GM18502 (cell line): Measurements from ENCODE around the gene CBY2.

Source experiments
- ATAC-seq: cut with Tn5 transposase; IDR thresholded peaks from one replicate; pipeline ENCODE4 v1.9.1; 2021; ENCODE audit warnings: mild to moderate bottlenecking; ENCODE audit not compliant: unreplicated experiment, poor library complexity

Gene CBY2

GRCh38 chr13:45700971-45701900, 884 bp upstream of the CBY2 start:
- peak; percentile 73 for ATAC-seq

GRCh38 chr13:45702869-45703391, 810 bp downstream of the CBY2 start:
- ATAC-seq = no peak

GRCh38 chr13:45704211-45704739, 2.2 kb downstream of the CBY2 start:
- ATAC-seq = no peak

- ATAC-seq = no peak
Measured at GRCh38 chr13:45704854-45705695, 3.0 kb downstream of the CBY2 start.

GRCh38 chr13:45705918-45706317, 3.8 kb downstream of the CBY2 start:
- no peak for ATAC-seq

GRCh38 chr13:45707516-45708100, 5.5 kb downstream of the CBY2 start:
- no peak for ATAC-seq

- no peak for ATAC-seq
Measured at GRCh38 chr13:45711951-45712350, 9.8 kb downstream of the CBY2 start.

- ATAC-seq = no peak
Measured at GRCh38 chr13:45713106-45713690, 11.1 kb downstream of the CBY2 start.

- ATAC-seq = no peak
Measured at GRCh38 chr13:45713721-45714120, 11.6 kb downstream of the CBY2 start.

- ATAC-seq = no peak
Measured at GRCh38 chr13:45714170-45714569, 12.1 kb downstream of the CBY2 start.

- ATAC-seq = no peak
Measured at GRCh38 chr13:45715351-45715750, 13.2 kb downstream of the CBY2 start.

GRCh38 chr13:45717349-45717748, 15.2 kb downstream of the CBY2 start:
- ATAC-seq = no peak

- ATAC-seq = no peak
Measured at GRCh38 chr13:45718063-45718462, 15.9 kb downstream of the CBY2 start.

- ATAC-seq = no peak
Measured at GRCh38 chr13:45718992-45719391, 16.9 kb downstream of the CBY2 start.

- no peak for ATAC-seq
Measured at GRCh38 chr13:45721203-45721731, 19.1 kb downstream of the CBY2 start.

- no peak for ATAC-seq
Measured at GRCh38 chr13:45723798-45724197, 21.7 kb downstream of the CBY2 start.

- no peak for ATAC-seq
Measured at GRCh38 chr13:45728759-45729158, 26.6 kb downstream of the CBY2 start.

GRCh38 chr13:45731455-45731854, 29.3 kb downstream of the CBY2 start:
- no peak for ATAC-seq

- ATAC-seq = no peak
Measured at GRCh38 chr13:45732916-45733315, 30.8 kb downstream of the CBY2 start.

GRCh38 chr13:45733361-45733760, 31.2 kb downstream of the CBY2 start:
- no peak for ATAC-seq
